22Rv1 (cell line): ENCODE results near the gene PPA2.

Experiments used
- ZFX ChIP-seq: fragments of 450-650 bp; IDR thresholded peaks from 2 replicates; pipeline ENCODE4 v1.6.1; 2017; ENCODE audit warnings: antibody characterized with exemption, borderline replicate concordance
- TF ChIP-seq, protein P1 (sequence below): fragments of 450-650 bp; IDR thresholded peaks from 2 replicates; pipeline ENCODE4 v1.5.1; 2017; ENCODE audit warnings: mild to moderate bottlenecking

DNA sequence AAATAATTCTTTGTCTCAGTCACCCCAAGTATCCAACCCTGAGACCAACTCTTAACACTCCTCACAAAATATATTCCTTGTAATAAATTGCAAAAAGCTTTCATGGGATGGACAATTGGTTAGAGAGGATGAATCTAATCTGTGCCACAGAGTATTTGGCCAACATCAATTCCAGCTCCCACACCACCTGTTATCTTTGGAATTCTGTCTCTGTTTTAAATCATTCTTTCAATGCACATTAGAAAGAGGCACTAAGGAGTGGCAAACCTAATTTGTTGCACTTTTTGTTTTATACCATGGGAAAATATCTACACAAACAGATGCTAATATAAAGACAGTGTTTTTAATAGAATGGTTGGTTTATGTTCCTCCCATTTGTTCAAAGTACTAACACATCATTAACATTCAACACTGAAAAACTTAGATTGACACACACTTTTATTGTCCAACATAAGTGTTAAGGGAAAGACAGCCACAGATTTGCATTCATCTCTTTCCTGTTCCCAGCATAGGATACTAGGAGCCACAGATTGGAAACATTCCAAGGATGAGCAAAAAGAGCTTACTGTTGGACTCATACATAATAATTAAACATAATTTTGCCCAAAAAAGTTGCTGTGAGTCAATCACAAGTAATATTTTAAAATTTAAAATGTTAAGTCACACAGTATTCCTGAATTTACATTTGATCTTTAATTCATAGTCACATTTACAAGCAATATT, 116.4 kb downstream of the PPA2 start:
- TF ChIP-seq, protein P1, sequence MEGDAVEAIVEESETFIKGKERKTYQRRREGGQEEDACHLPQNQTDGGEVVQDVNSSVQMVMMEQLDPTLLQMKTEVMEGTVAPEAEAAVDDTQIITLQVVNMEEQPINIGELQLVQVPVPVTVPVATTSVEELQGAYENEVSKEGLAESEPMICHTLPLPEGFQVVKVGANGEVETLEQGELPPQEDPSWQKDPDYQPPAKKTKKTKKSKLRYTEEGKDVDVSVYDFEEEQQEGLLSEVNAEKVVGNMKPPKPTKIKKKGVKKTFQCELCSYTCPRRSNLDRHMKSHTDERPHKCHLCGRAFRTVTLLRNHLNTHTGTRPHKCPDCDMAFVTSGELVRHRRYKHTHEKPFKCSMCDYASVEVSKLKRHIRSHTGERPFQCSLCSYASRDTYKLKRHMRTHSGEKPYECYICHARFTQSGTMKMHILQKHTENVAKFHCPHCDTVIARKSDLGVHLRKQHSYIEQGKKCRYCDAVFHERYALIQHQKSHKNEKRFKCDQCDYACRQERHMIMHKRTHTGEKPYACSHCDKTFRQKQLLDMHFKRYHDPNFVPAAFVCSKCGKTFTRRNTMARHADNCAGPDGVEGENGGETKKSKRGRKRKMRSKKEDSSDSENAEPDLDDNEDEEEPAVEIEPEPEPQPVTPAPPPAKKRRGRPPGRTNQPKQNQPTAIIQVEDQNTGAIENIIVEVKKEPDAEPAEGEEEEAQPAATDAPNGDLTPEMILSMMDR, result no peak
- TF ChIP-seq ZFX, result no peak
